ENCODE results near the gene CDKAL1. TPM values are rescaled to one million over a fixed set of nuclear protein-coding genes. Genes with fewer than 3 reads are reported as not detected.

CDKAL1 gene
- total RNA-seq, 1 experiment from 2014 or later: 20.6 TPM

- Mint-ChIP-seq H3K36me3 (peaks cover 10% of the 10 kb centered on the region), H3K4me3 (no peak overlapping the region), H3K9me3 (peaks cover 16% of the 10 kb centered on the region), H3K4me1 (peaks cover 24% of the 10 kb centered on the region), H3K27ac (peak overlapping the region; percentile 39; the same call in 1 of the 2 replicates), H3K27me3 (ENCODE audit: low read depth) (no peaks in the 10 kb centered on the region)
- ATAC-seq: no peak
- DNase-seq (ENCODE audit: low spot score): no peak
- CTCF ChIA-PET: no interaction called here
- no peak for TF ChIP-seq ATF1 (CRISPR knock-in tag; IDR thresholded peaks at IDR 0.05)
- TF ChIP-seq ETV6 (CRISPR knock-in tag; IDR thresholded peaks at IDR 0.05): no peak
- TF ChIP-seq RORB (CRISPR knock-in tag; IDR thresholded peaks at IDR 0.05): no peak
- TF ChIP-seq ZNF232 (CRISPR knock-in tag; IDR thresholded peaks at IDR 0.05): no peak
- TF ChIP-seq, protein P1, sequence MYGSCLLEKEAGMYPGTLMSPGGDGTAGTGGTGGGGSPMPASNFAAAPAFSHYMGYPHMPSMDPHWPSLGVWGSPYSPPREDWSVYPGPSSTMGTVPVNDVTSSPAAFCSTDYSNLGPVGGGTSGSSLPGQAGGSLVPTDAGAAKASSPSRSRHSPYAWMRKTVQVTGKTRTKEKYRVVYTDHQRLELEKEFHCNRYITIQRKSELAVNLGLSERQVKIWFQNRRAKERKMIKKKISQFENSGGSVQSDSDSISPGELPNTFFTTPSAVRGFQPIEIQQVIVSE (CRISPR knock-in tag; IDR thresholded peaks at IDR 0.05; ENCODE audit: borderline replicate concordance): no peak
- TF ChIP-seq, protein P2, sequence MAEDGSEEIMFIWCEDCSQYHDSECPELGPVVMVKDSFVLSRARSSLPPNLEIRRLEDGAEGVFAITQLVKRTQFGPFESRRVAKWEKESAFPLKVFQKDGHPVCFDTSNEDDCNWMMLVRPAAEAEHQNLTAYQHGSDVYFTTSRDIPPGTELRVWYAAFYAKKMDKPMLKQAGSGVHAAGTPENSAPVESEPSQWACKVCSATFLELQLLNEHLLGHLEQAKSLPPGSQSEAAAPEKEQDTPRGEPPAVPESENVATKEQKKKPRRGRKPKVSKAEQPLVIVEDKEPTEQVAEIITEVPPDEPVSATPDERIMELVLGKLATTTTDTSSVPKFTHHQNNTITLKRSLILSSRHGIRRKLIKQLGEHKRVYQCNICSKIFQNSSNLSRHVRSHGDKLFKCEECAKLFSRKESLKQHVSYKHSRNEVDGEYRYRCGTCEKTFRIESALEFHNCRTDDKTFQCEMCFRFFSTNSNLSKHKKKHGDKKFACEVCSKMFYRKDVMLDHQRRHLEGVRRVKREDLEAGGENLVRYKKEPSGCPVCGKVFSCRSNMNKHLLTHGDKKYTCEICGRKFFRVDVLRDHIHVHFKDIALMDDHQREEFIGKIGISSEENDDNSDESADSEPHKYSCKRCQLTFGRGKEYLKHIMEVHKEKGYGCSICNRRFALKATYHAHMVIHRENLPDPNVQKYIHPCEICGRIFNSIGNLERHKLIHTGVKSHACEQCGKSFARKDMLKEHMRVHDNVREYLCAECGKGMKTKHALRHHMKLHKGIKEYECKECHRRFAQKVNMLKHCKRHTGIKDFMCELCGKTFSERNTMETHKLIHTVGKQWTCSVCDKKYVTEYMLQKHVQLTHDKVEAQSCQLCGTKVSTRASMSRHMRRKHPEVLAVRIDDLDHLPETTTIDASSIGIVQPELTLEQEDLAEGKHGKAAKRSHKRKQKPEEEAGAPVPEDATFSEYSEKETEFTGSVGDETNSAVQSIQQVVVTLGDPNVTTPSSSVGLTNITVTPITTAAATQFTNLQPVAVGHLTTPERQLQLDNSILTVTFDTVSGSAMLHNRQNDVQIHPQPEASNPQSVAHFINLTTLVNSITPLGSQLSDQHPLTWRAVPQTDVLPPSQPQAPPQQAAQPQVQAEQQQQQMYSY (CRISPR knock-in tag; IDR thresholded peaks at IDR 0.05): no peak
- POLR2A ChIA-PET: no interaction called here
Observed at GRCh38 chr6:21219856-21220255, 685.6 kb downstream of the CDKAL1 start.

GRCh38 chr6:21220271-21220987, 686.2 kb downstream of the CDKAL1 start:
- ChIA-PET POLR2A (no interaction called here), CTCF (interaction anchor here (0.6 kb wide), 1 partner anchor 28 kb away, joined by 9 read pairs; no protein-coding TSS in a partner anchor)
- H3K9me3 Mint-ChIP-seq: peaks cover 16% of the 10 kb centered on the region
- no peaks in the 10 kb centered on the region for H3K27me3 Mint-ChIP-seq (ENCODE audit: low read depth)
- H3K4me3 Mint-ChIP-seq: no peak overlapping the region
- DNase-seq (ENCODE audit: low spot score): no peak
- peaks cover 10% of the 10 kb centered on the region for H3K36me3 Mint-ChIP-seq
- TF ChIP-seq TCF7 (CRISPR knock-in tag; IDR thresholded peaks at IDR 0.05; ENCODE audit: low read depth) (no peak), ATF1 (CRISPR knock-in tag; IDR thresholded peaks at IDR 0.05) (no peak), SMAD3 (CRISPR knock-in tag; IDR thresholded peaks at IDR 0.05; ENCODE audit: borderline replicate concordance) (no peak), PRRX2 (CRISPR knock-in tag; IDR thresholded peaks at IDR 0.05) (no peak), ZNF396 (CRISPR knock-in tag; IDR thresholded peaks at IDR 0.05; ENCODE audit: borderline replicate concordance) (no peak), RELA (CRISPR knock-in tag; IDR thresholded peaks at IDR 0.05; ENCODE audit: borderline replicate concordance) (no peak), TEAD1 (CRISPR knock-in tag; IDR thresholded peaks at IDR 0.05) (no peak), ZNF232 (CRISPR knock-in tag; IDR thresholded peaks at IDR 0.05) (no peak)
- ATAC-seq: no peak
- peaks cover 24% of the 10 kb centered on the region for H3K4me1 Mint-ChIP-seq
- peak overlapping the region; percentile 39; the same call in 1 of the 2 replicates for H3K27ac Mint-ChIP-seq

DNA sequence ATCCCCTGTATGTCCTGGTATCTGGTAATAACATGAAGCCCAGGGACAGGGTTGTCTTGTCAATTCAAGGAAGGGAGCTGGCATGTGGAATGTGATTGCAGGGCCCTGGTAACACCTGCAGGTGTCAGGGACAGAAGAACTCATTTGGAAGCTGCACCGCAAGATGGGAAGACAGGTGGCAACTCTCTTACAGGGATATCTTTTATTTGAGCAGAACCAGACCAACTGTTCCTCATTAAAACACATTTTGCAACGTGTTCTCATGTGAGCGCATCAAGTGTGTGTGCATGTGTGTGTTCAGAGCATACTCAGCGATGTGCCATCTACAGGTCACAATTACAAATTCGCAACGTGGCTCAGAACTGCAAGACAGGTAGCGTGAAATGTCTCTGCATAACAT, 688.4 kb downstream of the CDKAL1 start:
- DNase-seq (ENCODE audit: low spot score): no peak
- peaks cover 10% of the 10 kb centered on the region for H3K36me3 Mint-ChIP-seq
- H3K27me3 Mint-ChIP-seq (ENCODE audit: low read depth): no peaks in the 10 kb centered on the region
- ATAC-seq: 0 out of 2 replicates have a peak, but pooled peaks have one; percentile 39
- peaks cover 26% of the 10 kb centered on the region for H3K4me1 Mint-ChIP-seq
- ChIA-PET POLR2A (no interaction called here), CTCF (no interaction called here)
- no peak overlapping the region; the same call in 1 of the 2 replicates for H3K27ac Mint-ChIP-seq
- peaks cover 16% of the 10 kb centered on the region for H3K9me3 Mint-ChIP-seq
- H3K4me3 Mint-ChIP-seq: no peak overlapping the region
- TF ChIP-seq, protein P3, sequence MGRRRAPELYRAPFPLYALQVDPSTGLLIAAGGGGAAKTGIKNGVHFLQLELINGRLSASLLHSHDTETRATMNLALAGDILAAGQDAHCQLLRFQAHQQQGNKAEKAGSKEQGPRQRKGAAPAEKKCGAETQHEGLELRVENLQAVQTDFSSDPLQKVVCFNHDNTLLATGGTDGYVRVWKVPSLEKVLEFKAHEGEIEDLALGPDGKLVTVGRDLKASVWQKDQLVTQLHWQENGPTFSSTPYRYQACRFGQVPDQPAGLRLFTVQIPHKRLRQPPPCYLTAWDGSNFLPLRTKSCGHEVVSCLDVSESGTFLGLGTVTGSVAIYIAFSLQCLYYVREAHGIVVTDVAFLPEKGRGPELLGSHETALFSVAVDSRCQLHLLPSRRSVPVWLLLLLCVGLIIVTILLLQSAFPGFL (CRISPR knock-in tag; IDR thresholded peaks at IDR 0.05; ENCODE audit: borderline replicate concordance): no peak
- TF ChIP-seq FOXJ3 (CRISPR knock-in tag; IDR thresholded peaks at IDR 0.05; ENCODE audit: borderline replicate concordance) (no peak), ZMAT4 (CRISPR knock-in tag; IDR thresholded peaks at IDR 0.05) (no peak), MXD4 (CRISPR knock-in tag; IDR thresholded peaks at IDR 0.05; ENCODE audit: borderline replicate concordance) (no peak), CTCF (IDR thresholded peaks at IDR 0.05) (no peak), OVOL2 (CRISPR knock-in tag; IDR thresholded peaks at IDR 0.05; ENCODE audit: borderline replicate concordance) (no peak), ZNF416 (CRISPR knock-in tag; IDR thresholded peaks at IDR 0.05) (no peak), ZNF671 (CRISPR knock-in tag; IDR thresholded peaks at IDR 0.05) (no peak), GTF2I (CRISPR knock-in tag; conservative IDR thresholded peaks at IDR 0.05) (no peak), MYBL2 (CRISPR knock-in tag; IDR thresholded peaks at IDR 0.05) (no peak), SMAD4 (CRISPR knock-in tag; IDR thresholded peaks at IDR 0.05) (no peak)
